Calu3 (cell line): Measurements from ENCODE around the gene CHD5. TPM values are rescaled to one million over a fixed set of nuclear protein-coding genes. Genes with fewer than 3 reads are reported as not detected.

Experiments used
- Bru-seq: library from RNA; stranded (reverse); fragments of 400-500 nt; gene quantifications from one replicate; lab custom pipeline; 2021; lab: Mats Ljungman, UMichigan
- BruChase-seq, 2 experiments: library from RNA; stranded (reverse); fragments of 400-500 nt; gene quantifications; one replicate each; lab custom pipeline; 2021; lab: Mats Ljungman, UMichigan
- BruUV-seq: library from RNA; stranded (reverse); fragments of 400-500 nt; replicated peaks from 2 replicates; lab custom pipeline; 2021; lab: Mats Ljungman, UMichigan
- CTCF ChIA-PET: fragments of 300-600 bp; sonication (Branson Sonifier 250); formaldehyde crosslinking; loops from one replicate; lab custom pipeline; 2022; ENCODE audit warnings: antibody characterized with exemption; lab: Charles Lee
- DNase-seq: peaks from one replicate; pipeline ENCODE4 v3.0.0; 2022
- H3K27ac Mint-ChIP-seq: one replicate; pipeline ENCODE4 v1.8.0; 2022; ENCODE audit warnings: mixed read lengths; ENCODE audit not compliant: unreplicated experiment
- H3K27me3 Mint-ChIP-seq: one replicate; pipeline ENCODE4 v1.8.0; 2022; ENCODE audit warnings: mixed read lengths; ENCODE audit not compliant: unreplicated experiment
- H3K36me3 Mint-ChIP-seq: one replicate; pipeline ENCODE4 v1.8.0; 2022; ENCODE audit warnings: mild to moderate bottlenecking, moderate library complexity, mixed read lengths; ENCODE audit not compliant: insufficient read depth, unreplicated experiment
- H3K4me1 Mint-ChIP-seq: one replicate; pipeline ENCODE4 v1.8.0; 2022; ENCODE audit warnings: mild to moderate bottlenecking, low read depth, mixed read lengths; ENCODE audit not compliant: unreplicated experiment
- H3K4me3 Mint-ChIP-seq: one replicate; pipeline ENCODE4 v1.8.0; 2022; ENCODE audit warnings: mild to moderate bottlenecking, low read depth, moderate library complexity, mixed read lengths; ENCODE audit not compliant: unreplicated experiment
- H3K9me3 Mint-ChIP-seq: one replicate; pipeline ENCODE4 v1.8.0; 2022; ENCODE audit warnings: low read depth, mixed read lengths; ENCODE audit not compliant: unreplicated experiment
- CTCF ChIP-seq: fragments of 200-600 bp; IDR thresholded peaks from one replicate; pipeline ENCODE4 v1.8.0; 2022; ENCODE audit warnings: antibody characterized with exemption; ENCODE audit not compliant: unreplicated experiment
- intact Hi-C: fragments of 100-400 bp; cut with micrococcal nuclease; formaldehyde crosslinking; loops from one replicate; pipeline ENCODE4 v1.10.0; 2022; ENCODE audit not compliant: unreplicated experiment
- long read RNA-seq: library from polyadenylated mRNA; stranded (forward); transcript quantifications from one replicate; pipeline ENCODE4 v2.0.0, GENCODE V29; 2022
- total RNA-seq: library from RNA; stranded (reverse); gene quantifications from 2 replicates; pipeline ENCODE4 v1.2.3, GENCODE V29; 2022

The CHD5 gene
- total RNA-seq (0.27 and 0.28 TPM in 2 replicates), Bru-seq, nascent RNA (percentile 12 among the genes with signal in this experiment), BruChase-seq, experiment 1, labeled RNA remaining after a 6-hour chase (percentile 13 among the genes with signal in this experiment), BruChase-seq, experiment 2, labeled RNA remaining after a 2-hour chase (percentile 17 among the genes with signal in this experiment)
- long read RNA-seq: 0 reads

GRCh38 chr1:6180268-6180706 lies at the start of gene CHD5:
Gene CHD5 (minus strand): TSS chr1:6180321. CDS start chr1:6180023, 298 bp downstream.
- intact Hi-C loops: no loop called here
- CTCF ChIA-PET: interaction anchor here (1.0 kb wide), 1 partner anchor 24 kb away, joined by 4 read pairs; no protein-coding TSS in a partner anchor
- H3K4me3 Mint-ChIP-seq: peak within 1 kb of the TSS; percentile 64
- BruUV-seq: no TSS peak
- no peak within 1 kb of the TSS for H3K27ac Mint-ChIP-seq
- H3K9me3 Mint-ChIP-seq: no peaks in the 10 kb centered on the region
- no peak for TF ChIP-seq CTCF
- peaks cover 39% of the 10 kb centered on the region for H3K27me3 Mint-ChIP-seq
- peaks cover 24% of the 10 kb centered on the region for H3K36me3 Mint-ChIP-seq
- peak; percentile 41 for DNase-seq
- no peaks in the 10 kb centered on the region for H3K4me1 Mint-ChIP-seq

GRCh38 chr1:6225651-6226050 lies 45.5 kb upstream of the CHD5 start:
- intact Hi-C loops: loop anchor here (1.0 kb wide), 1 partner anchor 9 kb away; no protein-coding TSS in a partner anchor
- peak overlapping the region; percentile 31 for H3K4me3 Mint-ChIP-seq
- H3K27ac Mint-ChIP-seq: peak overlapping the region; percentile 87
- CTCF ChIA-PET: no interaction called here
- no peaks in the 10 kb centered on the region for H3K9me3 Mint-ChIP-seq
- no TSS peak for BruUV-seq
- peaks cover 37% of the 10 kb centered on the region for H3K4me1 Mint-ChIP-seq
- no peaks in the 10 kb centered on the region for H3K27me3 Mint-ChIP-seq
- no peak for TF ChIP-seq CTCF
- no peak for DNase-seq
- peaks cover 59% of the 10 kb centered on the region for H3K36me3 Mint-ChIP-seq

- H3K27ac Mint-ChIP-seq: peak overlapping the region; percentile 87
- no TSS peak for BruUV-seq
- no peak for TF ChIP-seq CTCF
- H3K36me3 Mint-ChIP-seq: peaks cover 65% of the 10 kb centered on the region
- peak overlapping the region; percentile 14 for H3K4me3 Mint-ChIP-seq
- peaks cover 43% of the 10 kb centered on the region for H3K4me1 Mint-ChIP-seq
- CTCF ChIA-PET: no interaction called here
- no peaks in the 10 kb centered on the region for H3K9me3 Mint-ChIP-seq
- no peaks in the 10 kb centered on the region for H3K27me3 Mint-ChIP-seq
- intact Hi-C loops: loop anchor here (1.0 kb wide), 1 partner anchor 10 kb away; no protein-coding TSS in a partner anchor
- no peak for DNase-seq
Measured at GRCh38 chr1:6224718-6225117, 44.6 kb upstream of the CHD5 start.

GRCh38 chr1:6223617-6224016 lies 43.5 kb upstream of the CHD5 start:
- peak overlapping the region; percentile 87 for H3K27ac Mint-ChIP-seq
- CTCF ChIA-PET: interaction anchor here (0.7 kb wide), 2 partner anchors 19 to 21 kb away, joined by 3 read pairs; no protein-coding TSS in a partner anchor
- TF ChIP-seq CTCF: no peak
- intact Hi-C loops: no loop called here
- H3K4me3 Mint-ChIP-seq: no peak overlapping the region
- no peaks in the 10 kb centered on the region for H3K9me3 Mint-ChIP-seq
- no peak for DNase-seq
- H3K27me3 Mint-ChIP-seq: no peaks in the 10 kb centered on the region
- H3K4me1 Mint-ChIP-seq: peaks cover 51% of the 10 kb centered on the region
- H3K36me3 Mint-ChIP-seq: peaks cover 73% of the 10 kb centered on the region
- BruUV-seq: TSS peak; percentile 57
